Activated T-cell treated with anti-CD3 and anti-CD28 coated beads, Interleukin-2, amount 50 U/mL, for 24 hours (primary cell): Measurements from ENCODE around the gene VAT1.

Experiments used
- DNase-seq: peaks from one replicate; pipeline ENCODE4 v3.0.0-alpha.2; 2020
- H3K27ac Mint-ChIP-seq: 2 replicates; pipeline ENCODE4 v1.8.0; 2020; ENCODE audit warnings: mild to moderate bottlenecking, mixed read lengths
- H3K27me3 Mint-ChIP-seq: 2 replicates; pipeline ENCODE4 v1.8.0; 2020; ENCODE audit warnings: mixed read lengths
- H3K36me3 Mint-ChIP-seq: 2 replicates; pipeline ENCODE4 v1.8.0; 2020; ENCODE audit warnings: low read depth, mixed read lengths
- H3K4me1 Mint-ChIP-seq: 2 replicates; pipeline ENCODE4 v1.8.0; 2020; ENCODE audit warnings: low read depth, mixed read lengths
- H3K4me3 Mint-ChIP-seq: 2 replicates; pipeline ENCODE4 v1.8.0; 2020; ENCODE audit warnings: mild to moderate bottlenecking, moderate library complexity, mixed read lengths
- H3K9me3 Mint-ChIP-seq: 2 replicates; pipeline ENCODE4 v1.8.0; 2020; ENCODE audit warnings: mixed read lengths

VAT1 gene

DNA sequence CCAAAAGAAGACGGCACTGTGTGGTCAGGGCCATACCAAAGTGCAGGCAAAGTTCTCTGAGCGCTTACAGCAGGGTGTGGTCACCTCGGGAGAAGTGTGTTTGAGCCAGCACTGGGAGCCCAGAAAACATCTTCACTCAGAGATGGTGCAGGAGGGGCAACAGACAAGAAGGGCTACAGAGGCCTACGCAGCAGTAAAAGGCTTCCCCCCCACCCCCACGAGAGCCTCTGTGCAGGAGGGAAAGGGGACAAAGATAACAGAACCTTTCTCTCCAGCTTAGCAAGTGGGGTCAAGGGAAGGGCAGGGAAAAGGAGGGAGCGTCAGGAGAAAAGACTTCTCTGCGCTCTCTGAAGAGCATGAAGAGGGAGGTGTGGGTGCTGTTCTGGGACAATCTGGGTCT, 2.8 kb downstream of the VAT1 start:
- H3K9me3 Mint-ChIP-seq, result no peaks in the 10 kb centered on the region
- no peaks in the 10 kb centered on the region for H3K27me3 Mint-ChIP-seq
- no peak overlapping the region for H3K4me3 Mint-ChIP-seq

DNA sequence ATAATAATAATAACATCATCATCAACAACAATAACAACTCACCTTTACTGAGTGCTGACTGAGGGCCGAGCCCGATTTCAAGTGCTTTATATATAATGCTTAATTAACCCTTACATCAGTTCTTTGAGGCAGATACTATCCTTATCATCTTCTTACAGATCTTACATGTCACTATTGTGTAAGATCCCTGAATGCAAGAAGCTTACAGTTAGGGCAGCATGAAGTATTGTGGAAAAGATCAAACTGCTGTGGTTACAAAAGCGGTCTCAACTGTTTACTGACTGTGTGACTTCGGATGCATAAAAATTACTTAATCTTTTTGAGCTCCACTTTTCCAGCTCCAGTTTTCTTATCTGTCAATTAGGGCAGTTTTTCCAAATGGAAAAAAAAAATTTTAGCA, 3.3 kb downstream of the VAT1 start:
- no peak overlapping the region for H3K27ac Mint-ChIP-seq
- H3K9me3 Mint-ChIP-seq, result no peaks in the 10 kb centered on the region
- H3K4me3 Mint-ChIP-seq, result no peak overlapping the region
- no peaks in the 10 kb centered on the region for H3K27me3 Mint-ChIP-seq
- peaks cover 30% of the 10 kb centered on the region for H3K4me1 Mint-ChIP-seq
- peaks cover 18% of the 10 kb centered on the region for H3K36me3 Mint-ChIP-seq
- DNase-seq, result no peak

More for the DNA sequence above, 2.8 kb downstream of the VAT1 start:
- no peak for DNase-seq
- no peak overlapping the region for H3K27ac Mint-ChIP-seq
- peaks cover 13% of the 10 kb centered on the region for H3K36me3 Mint-ChIP-seq
- H3K4me1 Mint-ChIP-seq, result peaks cover 33% of the 10 kb centered on the region

DNA sequence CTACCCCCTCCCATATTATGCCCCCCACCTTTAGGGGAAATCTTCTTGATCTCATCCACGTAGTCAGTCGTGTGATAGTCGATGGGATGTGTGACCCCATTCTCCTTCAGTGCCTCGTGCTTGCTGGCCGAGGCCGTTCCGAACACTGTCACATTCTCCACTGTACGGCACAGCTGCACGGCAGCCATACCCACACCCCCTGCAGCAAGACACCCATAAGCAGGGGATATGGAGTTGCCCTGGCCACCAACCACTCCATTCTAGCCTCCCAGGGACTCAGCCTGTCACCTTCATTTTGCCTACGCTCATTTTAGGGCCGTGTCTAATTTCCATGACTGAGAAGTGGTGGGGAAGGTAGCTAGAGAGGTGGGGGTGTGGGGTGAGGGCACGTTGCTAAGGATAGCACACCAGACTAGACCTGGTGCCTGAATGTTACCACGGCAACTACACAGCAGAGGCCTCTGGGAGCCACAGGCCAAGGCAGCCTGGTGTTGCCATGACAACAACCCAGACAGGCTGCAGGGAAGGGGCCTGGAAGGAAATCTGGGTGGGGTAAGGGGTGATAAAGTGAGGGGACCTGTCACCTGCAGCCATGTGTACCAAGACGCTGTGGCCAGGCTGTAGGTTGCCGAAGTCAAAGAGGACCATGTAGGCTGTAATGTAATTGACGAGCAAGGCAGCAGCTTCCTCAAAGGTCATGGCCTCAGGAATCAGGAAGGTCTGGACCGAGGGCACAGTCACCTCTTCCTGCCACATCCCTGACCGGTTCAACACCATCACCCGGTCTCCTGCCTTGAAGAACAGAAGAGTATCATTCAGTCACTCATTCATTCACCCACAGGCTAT, 4.0 kb downstream of the VAT1 start:
- Mint-ChIP-seq H3K4me3 (no peak overlapping the region), H3K9me3 (no peaks in the 10 kb centered on the region), H3K36me3 (peaks cover 25% of the 10 kb centered on the region), H3K27ac (peak overlapping the region; percentile 19), H3K4me1 (peaks cover 30% of the 10 kb centered on the region), H3K27me3 (no peaks in the 10 kb centered on the region)
- DNase-seq, result no peak

DNA sequence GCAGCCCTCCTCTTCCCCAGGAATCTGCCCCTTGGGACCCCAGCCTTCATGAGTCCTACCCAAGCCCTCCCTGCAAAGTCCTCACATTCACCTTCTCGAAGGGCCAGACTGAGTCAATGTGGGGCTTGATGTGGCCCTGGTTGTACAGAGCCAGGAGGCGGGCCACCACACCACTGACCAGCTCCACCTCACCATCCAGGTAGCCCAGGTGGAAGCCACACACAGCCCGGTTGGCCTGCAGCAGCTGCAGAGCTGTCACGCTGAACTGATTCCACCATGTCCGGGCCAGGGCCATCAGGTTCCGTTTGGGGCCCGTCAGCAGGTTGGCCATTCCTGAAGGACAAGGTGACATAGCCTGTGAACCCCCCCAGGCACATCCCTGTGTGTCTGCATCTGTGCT, 6.0 kb downstream of the VAT1 start:
- Mint-ChIP-seq H3K4me1 (peaks cover 29% of the 10 kb centered on the region), H3K27me3 (no peaks in the 10 kb centered on the region), H3K36me3 (peaks cover 39% of the 10 kb centered on the region), H3K27ac (peak overlapping the region; percentile 55), H3K9me3 (no peaks in the 10 kb centered on the region), H3K4me3 (no peak overlapping the region)
- no peak for DNase-seq

DNA sequence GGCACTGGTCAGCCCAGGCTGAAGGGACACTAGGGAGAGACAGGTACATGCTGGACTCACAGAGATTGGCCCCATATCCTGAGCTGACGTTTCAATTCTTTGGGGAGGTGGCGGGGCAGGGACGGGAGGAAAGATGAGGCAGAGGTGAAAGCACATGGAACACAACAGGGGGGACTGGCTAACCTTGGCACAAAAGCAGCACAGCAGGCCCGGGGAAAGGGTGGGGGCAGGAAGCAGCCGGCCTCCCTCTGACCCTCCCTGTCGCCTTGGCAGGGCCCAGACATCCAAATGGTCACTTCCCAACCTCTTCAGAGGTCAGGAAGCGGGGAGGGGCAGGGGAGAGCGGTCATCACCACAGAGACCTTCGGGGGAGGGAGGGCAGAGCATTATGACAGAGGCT, 6.6 kb downstream of the VAT1 start:
- Mint-ChIP-seq H3K36me3 (peaks cover 43% of the 10 kb centered on the region), H3K4me3 (no peak overlapping the region), H3K27ac (no peak overlapping the region), H3K9me3 (no peaks in the 10 kb centered on the region), H3K27me3 (no peaks in the 10 kb centered on the region), H3K4me1 (peaks cover 28% of the 10 kb centered on the region)
- DNase-seq, result no peak

DNA sequence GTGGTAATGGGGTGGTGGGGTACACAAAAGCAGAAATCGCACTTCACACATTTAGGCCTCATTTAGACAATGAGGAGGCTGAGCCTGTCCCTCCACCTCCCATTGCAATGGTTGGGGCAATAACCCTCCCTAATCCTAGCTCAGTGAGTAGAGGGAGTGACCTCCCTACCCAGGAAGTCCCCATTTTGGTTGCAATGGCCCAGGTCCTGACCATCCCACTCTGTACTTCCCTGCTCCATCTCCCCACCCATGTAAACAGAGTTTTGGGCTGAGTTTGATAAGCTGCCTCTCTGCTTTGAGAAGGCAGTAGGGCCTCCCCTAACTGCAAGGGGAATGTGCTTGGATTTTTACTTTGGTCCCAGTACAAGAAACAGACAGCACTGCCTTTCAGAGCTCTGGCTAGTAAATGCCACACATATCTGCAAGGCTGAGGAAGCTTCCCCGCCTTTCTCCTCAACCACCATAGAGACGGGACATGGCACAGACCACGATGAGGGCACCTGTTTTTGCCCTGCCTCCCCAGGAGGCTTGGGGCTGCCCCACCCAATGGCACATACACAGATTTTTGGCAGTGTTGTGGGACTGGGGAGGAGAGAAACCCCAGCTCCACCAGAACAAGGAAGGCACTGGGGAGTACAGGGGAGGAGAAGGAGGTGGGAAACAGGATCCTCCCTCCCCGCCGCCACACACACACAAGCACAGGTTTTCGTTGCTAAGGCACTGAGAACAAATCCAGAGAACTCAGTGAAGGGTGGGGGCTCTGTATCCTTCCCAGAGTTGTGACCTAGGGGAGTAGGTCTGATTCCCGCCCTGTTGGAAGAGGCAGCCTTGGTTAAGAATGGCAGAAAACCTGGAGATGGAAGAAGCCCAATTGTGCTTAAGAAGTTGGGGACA, 7.3 kb downstream of the VAT1 start:
- Mint-ChIP-seq H3K27me3 (no peaks in the 10 kb centered on the region), H3K4me3 (no peak overlapping the region), H3K27ac (peak overlapping the region; percentile 39), H3K9me3 (no peaks in the 10 kb centered on the region), H3K36me3 (peaks cover 45% of the 10 kb centered on the region), H3K4me1 (peaks cover 30% of the 10 kb centered on the region)
- DNase-seq, result no peak

DNA sequence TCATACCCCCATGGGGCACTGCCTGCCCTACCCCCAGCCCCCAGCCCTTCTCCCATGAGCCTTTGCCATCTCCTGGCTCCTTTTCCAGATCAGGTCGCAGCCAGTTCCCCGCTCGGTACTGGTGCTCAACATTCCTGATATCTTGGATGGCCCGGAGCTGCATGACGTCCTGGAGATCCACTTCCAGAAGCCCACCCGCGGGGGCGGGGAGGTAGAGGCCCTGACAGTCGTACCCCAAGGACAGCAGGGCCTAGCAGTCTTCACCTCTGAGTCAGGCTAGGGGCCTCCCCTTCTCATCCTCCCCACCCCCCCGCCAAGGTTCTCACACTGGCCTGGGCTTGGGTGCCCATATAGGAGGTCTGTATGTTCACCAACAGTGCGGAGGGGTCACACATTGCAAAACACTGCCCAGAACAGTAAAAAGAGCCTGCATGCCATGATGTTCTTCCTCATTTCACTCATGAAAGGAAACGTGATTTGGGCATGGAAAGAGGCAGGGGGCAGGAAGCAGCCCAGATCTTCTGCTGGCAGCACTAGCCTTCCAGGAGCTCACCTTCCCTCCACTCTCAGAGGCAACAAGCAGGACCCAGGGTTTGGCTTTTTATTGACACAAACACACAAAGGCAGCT, 8.1 kb downstream of the VAT1 start:
- no peak overlapping the region for H3K4me3 Mint-ChIP-seq
- DNase-seq, result no peak
- peaks cover 45% of the 10 kb centered on the region for H3K36me3 Mint-ChIP-seq
- H3K9me3 Mint-ChIP-seq, result no peaks in the 10 kb centered on the region
- peak overlapping the region; percentile 39 for H3K27ac Mint-ChIP-seq
- peaks cover 23% of the 10 kb centered on the region for H3K4me1 Mint-ChIP-seq
- no peaks in the 10 kb centered on the region for H3K27me3 Mint-ChIP-seq

DNA sequence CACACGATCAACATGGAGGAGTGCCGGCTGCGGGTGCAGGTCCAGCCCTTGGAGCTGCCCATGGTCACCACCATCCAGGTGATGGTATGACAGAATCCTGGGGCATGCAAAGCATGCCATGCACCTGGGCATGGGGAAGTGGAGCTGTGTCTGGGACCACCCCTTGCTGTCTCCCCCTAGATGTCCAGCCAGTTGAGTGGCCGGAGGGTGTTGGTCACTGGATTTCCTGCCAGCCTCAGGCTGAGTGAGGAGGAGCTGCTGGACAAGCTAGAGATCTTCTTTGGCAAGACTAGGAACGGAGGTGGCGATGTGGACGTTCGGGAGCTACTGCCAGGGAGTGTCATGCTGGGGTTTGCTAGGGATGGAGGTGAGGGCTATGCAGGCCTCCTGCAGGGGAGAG, 8.9 kb downstream of the VAT1 start:
- DNase-seq, result no peak
- no peak overlapping the region for H3K27ac Mint-ChIP-seq
- H3K36me3 Mint-ChIP-seq, result peaks cover 45% of the 10 kb centered on the region
- no peaks in the 10 kb centered on the region for H3K27me3 Mint-ChIP-seq
- no peaks in the 10 kb centered on the region for H3K9me3 Mint-ChIP-seq
- peaks cover 20% of the 10 kb centered on the region for H3K4me1 Mint-ChIP-seq
- no peak overlapping the region for H3K4me3 Mint-ChIP-seq

DNA sequence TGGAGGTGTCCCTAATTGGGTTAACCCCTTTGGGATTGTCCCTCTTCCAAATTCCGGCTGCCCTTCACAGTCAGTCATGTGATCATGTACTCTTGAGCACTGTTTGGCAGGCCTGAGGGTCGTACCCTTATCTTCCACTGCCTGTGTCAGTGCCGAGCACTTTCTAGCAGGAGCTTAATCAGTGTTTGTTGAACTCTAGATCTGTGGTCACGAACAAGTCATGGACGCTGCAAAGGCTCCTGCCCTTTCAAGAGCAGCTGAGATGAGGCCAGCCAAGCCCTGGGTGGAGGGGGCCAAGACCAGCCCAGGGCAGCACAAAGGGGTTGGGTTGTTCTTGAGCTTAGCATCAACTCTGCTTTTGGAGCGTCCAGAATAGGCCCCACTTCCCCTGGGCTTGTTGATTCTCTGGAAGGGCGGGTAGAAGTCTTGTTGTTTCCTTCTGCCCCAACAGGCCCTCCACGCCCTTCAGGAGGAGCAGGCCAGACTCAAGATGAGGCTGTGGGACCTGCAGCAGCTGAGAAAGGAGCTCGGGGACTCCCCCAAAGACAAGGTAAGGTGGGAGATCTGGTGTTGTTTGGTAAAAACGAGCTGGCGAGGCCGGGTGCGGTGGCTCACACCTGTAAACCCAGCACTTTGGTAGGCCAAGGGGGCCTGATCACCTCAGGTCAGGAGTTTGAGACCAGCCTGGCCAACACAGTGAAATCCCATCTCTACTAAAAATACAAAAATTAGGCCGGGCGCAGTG, 10.3 kb downstream of the VAT1 start:
- peaks cover 19% of the 10 kb centered on the region for H3K4me1 Mint-ChIP-seq
- DNase-seq, result no peak
- peaks cover 49% of the 10 kb centered on the region for H3K36me3 Mint-ChIP-seq
- no peaks in the 10 kb centered on the region for H3K27me3 Mint-ChIP-seq
- peak overlapping the region; percentile 50 for H3K27ac Mint-ChIP-seq
- no peaks in the 10 kb centered on the region for H3K9me3 Mint-ChIP-seq
- no peak overlapping the region for H3K4me3 Mint-ChIP-seq

DNA sequence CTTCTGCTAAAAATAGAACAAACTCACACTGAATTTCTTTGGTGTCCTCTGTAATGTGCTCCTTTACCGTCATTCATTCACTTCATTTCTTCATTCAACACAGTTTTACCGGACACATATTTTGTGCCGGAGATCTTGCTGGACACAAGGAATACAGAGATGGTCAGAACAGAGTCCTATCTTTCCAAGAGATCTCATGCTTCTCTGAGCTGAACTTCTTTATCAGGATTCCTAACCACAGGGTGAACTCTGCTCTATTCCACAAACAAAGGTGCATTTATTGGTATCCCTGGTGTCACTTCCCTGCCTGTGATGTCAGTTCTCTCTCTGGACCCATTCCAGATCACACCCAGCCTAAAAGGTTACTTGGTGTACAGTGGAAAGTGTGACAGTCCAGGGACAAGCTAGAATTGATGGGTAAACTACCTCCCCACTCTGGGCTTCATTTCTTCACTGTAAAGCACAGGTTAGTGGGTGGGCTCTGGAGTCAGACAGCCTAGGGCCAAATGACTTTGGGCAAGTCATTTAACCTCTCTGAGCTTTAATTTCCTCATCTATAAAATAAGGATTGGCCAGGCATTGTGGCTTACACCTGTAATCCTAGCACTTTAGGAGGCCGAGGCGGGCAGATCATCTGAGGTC, 11.4 kb downstream of the VAT1 start:
- H3K4me1 Mint-ChIP-seq, result peaks cover 27% of the 10 kb centered on the region
- no peak for DNase-seq
- no peak overlapping the region for H3K4me3 Mint-ChIP-seq
- peaks cover 57% of the 10 kb centered on the region for H3K36me3 Mint-ChIP-seq
- H3K27me3 Mint-ChIP-seq, result no peaks in the 10 kb centered on the region
- H3K9me3 Mint-ChIP-seq, result no peaks in the 10 kb centered on the region
- H3K27ac Mint-ChIP-seq, result peak overlapping the region; percentile 11

DNA sequence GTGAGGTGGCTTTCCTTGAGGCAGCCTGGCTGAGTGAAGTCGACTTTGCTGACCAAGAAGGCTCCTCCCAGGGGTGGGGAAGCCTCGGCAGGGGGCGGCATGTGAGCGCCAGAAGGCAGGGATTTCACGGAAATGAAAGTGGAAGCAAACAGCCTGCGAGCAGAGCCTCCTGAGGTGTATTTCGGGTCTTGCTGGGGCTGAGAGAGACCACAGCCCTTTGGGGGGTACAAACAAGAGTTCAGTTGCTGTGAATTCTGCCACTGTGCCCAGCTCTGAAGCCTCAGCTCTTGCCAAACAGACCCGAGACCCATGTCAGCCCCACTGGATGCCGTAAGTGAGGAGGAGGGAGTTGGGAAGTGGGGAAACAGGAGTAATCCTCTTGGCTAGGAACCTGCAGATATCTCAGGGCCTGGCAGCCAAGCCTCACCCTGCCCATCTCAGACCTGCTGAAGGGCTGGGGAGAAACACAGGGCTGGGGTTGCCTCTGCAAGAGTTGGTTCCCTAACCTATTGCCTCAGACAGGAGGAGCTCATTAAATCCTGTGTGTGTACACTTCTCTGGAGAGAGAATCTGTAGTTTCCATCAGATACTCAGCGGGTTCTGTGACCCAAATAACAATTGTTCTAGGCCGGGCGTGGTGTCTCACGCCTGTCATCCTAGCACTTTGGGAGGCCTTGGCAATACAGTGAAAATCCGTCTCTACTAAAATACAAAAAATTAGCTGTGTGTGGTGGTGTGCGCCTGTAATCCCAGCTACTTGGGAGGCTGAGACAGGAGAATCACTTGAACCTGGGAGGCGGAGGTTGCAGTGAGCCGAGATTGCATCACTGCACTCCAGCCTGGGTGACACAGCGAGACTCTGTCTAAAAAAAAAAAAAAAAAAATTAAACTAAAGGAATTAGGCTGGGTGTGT, 15.3 kb downstream of the VAT1 start, which contains the start of gene IFI35:
Gene IFI35, plus strand, starts transcription at position 146 of the 913 bp plus-strand sequence. Its CDS starts 164 bp downstream, at position 310.
- Mint-ChIP-seq H3K4me3 (peak within 1 kb of the TSS; percentile 99), H3K9me3 (no peaks in the 10 kb centered on the region), H3K27me3 (no peaks in the 10 kb centered on the region), H3K4me1 (peaks cover 49% of the 10 kb centered on the region), H3K36me3 (peaks cover 58% of the 10 kb centered on the region), H3K27ac (peak within 1 kb of the TSS; percentile 100)
- peak; percentile 88 for DNase-seq

DNA sequence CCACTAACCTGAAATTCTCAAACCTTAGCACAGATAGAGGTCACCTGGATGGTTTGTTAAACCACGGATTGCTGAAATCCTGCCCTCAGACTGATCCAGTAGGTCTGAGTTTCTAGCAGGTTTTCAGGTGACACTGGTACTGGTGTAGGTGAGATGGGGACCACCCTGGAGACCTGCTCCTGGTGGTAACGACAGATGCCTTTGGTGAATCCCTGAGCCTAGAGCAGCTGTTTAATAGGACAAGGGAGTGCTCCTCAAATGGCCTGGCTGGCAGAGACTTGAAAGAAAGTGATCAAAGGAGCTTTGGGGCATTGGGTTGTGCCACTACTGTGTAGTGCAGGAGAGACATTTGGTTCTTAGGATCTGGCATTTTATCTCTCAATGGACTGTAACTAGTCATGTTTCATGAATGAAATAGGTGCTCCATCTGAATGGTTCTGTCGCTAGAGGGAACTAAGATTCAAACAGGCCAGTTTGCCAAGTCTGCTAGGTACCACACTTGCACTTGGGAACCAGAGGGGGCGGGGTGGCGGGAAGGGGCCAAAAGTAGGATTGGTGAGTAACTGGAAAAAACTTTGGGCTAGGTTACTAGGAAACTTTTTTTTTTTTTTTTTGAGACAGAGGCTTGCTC, 18.5 kb downstream of the VAT1 start:
- no peak for DNase-seq

More for the DNA sequence above, 18.5 kb downstream of the VAT1 start:
- H3K27me3 Mint-ChIP-seq, result no peaks in the 10 kb centered on the region
- H3K4me1 Mint-ChIP-seq, result peaks cover 52% of the 10 kb centered on the region
- H3K4me3 Mint-ChIP-seq, result no peak overlapping the region
- H3K27ac Mint-ChIP-seq, result peak overlapping the region; percentile 100
- H3K9me3 Mint-ChIP-seq, result no peaks in the 10 kb centered on the region
- peaks cover 82% of the 10 kb centered on the region for H3K36me3 Mint-ChIP-seq
